GM19099 (cell line): ENCODE data around the gene PHLPP2.

Source experiments
- POLR2A ChIP-seq: IDR thresholded peaks from 3 replicates; pipeline ENCODE4 v1.6.1; 2011; ENCODE audit warnings: low read depth; ENCODE audit not compliant: insufficient read length; ENCODE audit errors: extremely low read depth

PHLPP2 gene

GRCh38 chr16:71647391-71647790 lies 77.1 kb downstream of the PHLPP2 start:
- no peak for TF ChIP-seq POLR2A

GRCh38 chr16:71645450-71645849 lies 79.1 kb downstream of the PHLPP2 start:
- TF ChIP-seq POLR2A: no peak

GRCh38 chr16:71637398-71637797 lies 87.1 kb downstream of the PHLPP2 start:
- no peak for TF ChIP-seq POLR2A

- TF ChIP-seq POLR2A: no peak
Measured at GRCh38 chr16:71635632-71636031, 88.9 kb downstream of the PHLPP2 start.

GRCh38 chr16:71631776-71632175 lies 92.7 kb downstream of the PHLPP2 start:
- no peak for TF ChIP-seq POLR2A

GRCh38 chr16:71630808-71631207 lies 93.7 kb downstream of the PHLPP2 start:
- TF ChIP-seq POLR2A: no peak

GRCh38 chr16:71629278-71630016 lies 95.1 kb downstream of the PHLPP2 start:
- no peak for TF ChIP-seq POLR2A

- TF ChIP-seq POLR2A: no peak
Measured at GRCh38 chr16:71628810-71629209, 95.7 kb downstream of the PHLPP2 start.

GRCh38 chr16:71627731-71628181 lies 96.7 kb downstream of the PHLPP2 start:
- no peak for TF ChIP-seq POLR2A

GRCh38 chr16:71626858-71627213 lies 97.7 kb downstream of the PHLPP2 start:
- no peak for TF ChIP-seq POLR2A

- no peak for TF ChIP-seq POLR2A
Measured at GRCh38 chr16:71626018-71626857, 98.3 kb downstream of the PHLPP2 start, which contains the start of gene MARVELD3. Gene MARVELD3, plus strand, starts transcription at chr16:71626184. Its CDS starts 46 bp downstream, at chr16:71626230.

- no peak for TF ChIP-seq POLR2A
Measured at GRCh38 chr16:71625113-71625850, 99.2 kb downstream of the PHLPP2 start.

- TF ChIP-seq POLR2A: no peak
Measured at GRCh38 chr16:71623597-71623996, 100.9 kb downstream of the PHLPP2 start.

GRCh38 chr16:71622088-71622487 lies 102.4 kb downstream of the PHLPP2 start:
- no peak for TF ChIP-seq POLR2A

- no peak for TF ChIP-seq POLR2A
Measured at GRCh38 chr16:71618429-71618828, 106.1 kb downstream of the PHLPP2 start.

GRCh38 chr16:71610936-71611871 lies 113.3 kb downstream of the PHLPP2 start:
- no peak for TF ChIP-seq POLR2A
